Lung microvascular endothelial cell (primary cell): Measurements from ENCODE around the gene CHCHD6. TPM values are rescaled to one million over a fixed set of nuclear protein-coding genes. Genes with fewer than 3 reads are reported as not detected.

Experiments used
- DNase-seq, 2 donors: peaks; one replicate each; pipeline versions ENCODE4 v3.0.0 to v3.0.0-alpha.2; 2010; ENCODE audit warnings: low read depth in 2 of 2
- total RNA-seq: library from RNA; depleted of rRNA; stranded (reverse); fragments of >200 nt; gene quantifications from 2 replicates; pipeline ENCODE4 v1.2.1, GENCODE V29; 2014

The CHCHD6 gene
- total RNA-seq, 1 donor from 2014 or later = 4.6 TPM

- peak in 1 of 2 donors; percentile 21 for DNase-seq
These were observed 302.9 kb downstream of the CHCHD6 start for GRCh38 chr3:127006781-127007436.

GRCh38 chr3:127008236-127008635 is 304.2 kb downstream of the CHCHD6 start:
- no peak for DNase-seq

GRCh38 chr3:127009531-127009930 is 305.5 kb downstream of the CHCHD6 start:
- DNase-seq = no peak

Other genes with a start within 250 kb of the CHCHD6 start
- 8.7 and 17.3 TPM in 2 replicates for gene ZXDC, start 228.3 kb upstream of the CHCHD6 start, total RNA-seq
- gene UROC1, start 186.5 kb upstream of the CHCHD6 start, total RNA-seq = not detected in 2 replicates
- not detected in 2 replicates for gene CHST13, start 180.1 kb upstream of the CHCHD6 start, total RNA-seq
- gene C3orf22, start 145.3 kb upstream of the CHCHD6 start, total RNA-seq = not detected in 2 replicates
- gene TXNRD3, start 49.1 kb upstream of the CHCHD6 start, total RNA-seq = 6.3 and 6.8 TPM in 2 replicates